Measurements from ENCODE around the gene MAP3K5. TPM values are rescaled to one million over a fixed set of nuclear protein-coding genes. Genes with fewer than 3 reads are reported as not detected.
A peak's percentile ranks its signal among the peaks of the same experiment; 100 is the strongest.
"Not testable (repeated sequence)": the region's sequence is repeated elsewhere in the genome, so short reads cannot be mapped to it uniquely, and the experiment has no call there.

The MAP3K5 gene
- polyA plus RNA-seq, 6 donors from 2014 or later: 5.8 to 15.5 (median 10.1) TPM

- peaks cover 48 to 75% (median 63%) of the 10 kb centered on the region in 3 donors for H3K4me1 Mint-ChIP-seq
- H3K27ac Mint-ChIP-seq: peak overlapping the region; percentile 83 to 97 (median 90)
- no peaks in the 10 kb centered on the region for H3K36me3 Mint-ChIP-seq
- DNase-seq (no peak), ATAC-seq (ENCODE audit: low read depth in 2 of 2) (no peak)
- peak overlapping the region; percentile 66 to 91 (median 81) for H3K4me3 Mint-ChIP-seq
- H3K27me3 Mint-ChIP-seq: no peaks in the 10 kb centered on the region
- H3K9me3 Mint-ChIP-seq: no peaks in the 10 kb centered on the region
These were observed 30.0 kb downstream of the MAP3K5 start for GRCh38 chr6:136762022-136762975.

- DNase-seq (no peak), ATAC-seq (ENCODE audit: low read depth in 2 of 2) (no peak)
- Mint-ChIP-seq H3K4me1 (peaks cover 46 to 77% (median 63%) of the 10 kb centered on the region in 3 donors), H3K27ac (peak overlapping the region; percentile 88 to 97 (median 92)), H3K36me3 (no peaks in the 10 kb centered on the region), H3K9me3 (no peaks in the 10 kb centered on the region), H3K27me3 (no peaks in the 10 kb centered on the region), H3K4me3 (peak overlapping the region; percentile 66 to 91 (median 81))
These were observed 30.9 kb downstream of the MAP3K5 start for GRCh38 chr6:136761227-136761922.

GRCh38 chr6:136760781-136761180, 31.5 kb downstream of the MAP3K5 start:
- ATAC-seq (ENCODE audit: low read depth in 2 of 2): peak; percentile 43 to 54
- DNase-seq: not testable (repeated sequence)

GRCh38 chr6:136757150-136757549, 35.1 kb downstream of the MAP3K5 start:
- Mint-ChIP-seq H3K9me3 (no peaks in the 10 kb centered on the region), H3K36me3 (no peaks in the 10 kb centered on the region), H3K4me3 (no peak overlapping the region), H3K27me3 (no peaks in the 10 kb centered on the region), H3K4me1 (peaks cover 42 to 72% (median 57%) of the 10 kb centered on the region in 3 donors), H3K27ac (peak overlapping the region in 3 of 6 donors; percentile 18 to 73 (median 64))
- no peak for ATAC-seq (ENCODE audit: low read depth in 2 of 2)
- no peak for DNase-seq

More at GRCh38 chr6:136760781-136761180, 31.5 kb downstream of the MAP3K5 start:
- peak overlapping the region; percentile 88 to 93 (median 90) for H3K27ac Mint-ChIP-seq
- not testable (repeated sequence) for H3K27me3 Mint-ChIP-seq, H3K36me3 Mint-ChIP-seq, H3K9me3 Mint-ChIP-seq
- H3K4me3 Mint-ChIP-seq: peak overlapping the region; percentile 66 to 88 (median 78)
- H3K4me1 Mint-ChIP-seq: peaks cover 48 to 77% (median 60%) of the 10 kb centered on the region in 3 donors

- Mint-ChIP-seq H3K4me3 (peak overlapping the region in 1 of 8 donors; percentile 7), H3K9me3 (no peaks in the 10 kb centered on the region), H3K27me3 (no peaks in the 10 kb centered on the region), H3K4me1 (peaks cover 40 to 71% (median 63%) of the 10 kb centered on the region in 3 donors), H3K27ac (no peak overlapping the region), H3K36me3 (no peaks in the 10 kb centered on the region)
- ATAC-seq (ENCODE audit: low read depth in 2 of 2) (no peak), DNase-seq (no peak)
These were observed 37.5 kb downstream of the MAP3K5 start for GRCh38 chr6:136754820-136755219.

GRCh38 chr6:136753624-136754023, 38.7 kb downstream of the MAP3K5 start:
- no peak for ATAC-seq (ENCODE audit: low read depth in 2 of 2)
- Mint-ChIP-seq H3K27me3 (no peaks in the 10 kb centered on the region), H3K9me3 (no peaks in the 10 kb centered on the region), H3K36me3 (no peaks in the 10 kb centered on the region), H3K4me1 (peaks cover 44 to 77% (median 70%) of the 10 kb centered on the region in 3 donors), H3K27ac (peak overlapping the region in 4 of 6 donors; percentile 32 to 90 (median 57)), H3K4me3 (no peak overlapping the region)
- DNase-seq: no peak

- H3K9me3 Mint-ChIP-seq: no peaks in the 10 kb centered on the region
- ATAC-seq (ENCODE audit: low read depth in 2 of 2): no peak
- H3K36me3 Mint-ChIP-seq: no peaks in the 10 kb centered on the region
- H3K4me1 Mint-ChIP-seq: peaks cover 45 to 80% (median 70%) of the 10 kb centered on the region in 3 donors
- H3K27me3 Mint-ChIP-seq: no peaks in the 10 kb centered on the region
- H3K27ac Mint-ChIP-seq: peak overlapping the region in 5 of 6 donors; percentile 77 to 92 (median 89)
- DNase-seq: no peak
- peak overlapping the region in 5 of 8 donors; percentile 65 to 83 (median 68) for H3K4me3 Mint-ChIP-seq
These were observed 39.7 kb downstream of the MAP3K5 start for GRCh38 chr6:136752554-136752953.

GRCh38 chr6:136751991-136752390, 40.3 kb downstream of the MAP3K5 start:
- Mint-ChIP-seq H3K27ac (peak overlapping the region; percentile 40 to 92 (median 84)), H3K27me3 (no peaks in the 10 kb centered on the region), H3K4me3 (peak overlapping the region; percentile 1 to 84 (median 73)), H3K36me3 (no peaks in the 10 kb centered on the region), H3K4me1 (peaks cover 51 to 79% (median 71%) of the 10 kb centered on the region in 3 donors), H3K9me3 (no peaks in the 10 kb centered on the region)
- no peak for DNase-seq
- ATAC-seq (ENCODE audit: low read depth in 2 of 2): no peak

- Mint-ChIP-seq H3K9me3 (no peaks in the 10 kb centered on the region), H3K27ac (peak overlapping the region; percentile 40 to 92 (median 84)), H3K36me3 (no peaks in the 10 kb centered on the region), H3K4me3 (peak overlapping the region; percentile 1 to 84 (median 73)), H3K4me1 (peaks cover 51 to 77% (median 68%) of the 10 kb centered on the region in 3 donors), H3K27me3 (no peaks in the 10 kb centered on the region)
- peak; percentile 97 to 98 for ATAC-seq (ENCODE audit: low read depth in 2 of 2)
- peak; percentile 63 for DNase-seq
These were observed 40.7 kb downstream of the MAP3K5 start for GRCh38 chr6:136751522-136751956.

- peaks cover 52 to 72% (median 71%) of the 10 kb centered on the region in 3 donors for H3K4me1 Mint-ChIP-seq
- DNase-seq (no peak), ATAC-seq (ENCODE audit: low read depth in 2 of 2) (no peak)
- no peaks in the 10 kb centered on the region for H3K27me3 Mint-ChIP-seq
- H3K9me3 Mint-ChIP-seq: no peaks in the 10 kb centered on the region
- H3K4me3 Mint-ChIP-seq: peak overlapping the region in 7 of 8 donors; percentile 1 to 84 (median 68)
- peak overlapping the region in 5 of 6 donors; percentile 40 to 92 (median 77) for H3K27ac Mint-ChIP-seq
- no peaks in the 10 kb centered on the region for H3K36me3 Mint-ChIP-seq
These were observed 41.4 kb downstream of the MAP3K5 start for GRCh38 chr6:136750696-136751521.

GRCh38 chr6:136749359-136749997, 42.8 kb downstream of the MAP3K5 start:
- Mint-ChIP-seq H3K4me1 (peaks cover 46 to 71% (median 71%) of the 10 kb centered on the region in 3 donors), H3K9me3 (no peaks in the 10 kb centered on the region), H3K36me3 (no peaks in the 10 kb centered on the region), H3K27ac (peak overlapping the region in 4 of 6 donors; percentile 31 to 89 (median 69)), H3K27me3 (no peaks in the 10 kb centered on the region), H3K4me3 (peak overlapping the region in 3 of 8 donors; percentile 5 to 37 (median 33))
- ATAC-seq (ENCODE audit: low read depth in 2 of 2) (no peak), DNase-seq (no peak)

- no peak for ATAC-seq (ENCODE audit: low read depth in 2 of 2)
- DNase-seq: no peak
- Mint-ChIP-seq H3K9me3 (no peaks in the 10 kb centered on the region), H3K36me3 (no peaks in the 10 kb centered on the region), H3K4me3 (no peak overlapping the region), H3K27ac (no peak overlapping the region), H3K27me3 (no peaks in the 10 kb centered on the region), H3K4me1 (peaks cover 44 to 71% (median 68%) of the 10 kb centered on the region in 3 donors)
These were observed 44.8 kb downstream of the MAP3K5 start for GRCh38 chr6:136747507-136747906.
